ENCODE measurements around the gene HCN3.

DNA sequence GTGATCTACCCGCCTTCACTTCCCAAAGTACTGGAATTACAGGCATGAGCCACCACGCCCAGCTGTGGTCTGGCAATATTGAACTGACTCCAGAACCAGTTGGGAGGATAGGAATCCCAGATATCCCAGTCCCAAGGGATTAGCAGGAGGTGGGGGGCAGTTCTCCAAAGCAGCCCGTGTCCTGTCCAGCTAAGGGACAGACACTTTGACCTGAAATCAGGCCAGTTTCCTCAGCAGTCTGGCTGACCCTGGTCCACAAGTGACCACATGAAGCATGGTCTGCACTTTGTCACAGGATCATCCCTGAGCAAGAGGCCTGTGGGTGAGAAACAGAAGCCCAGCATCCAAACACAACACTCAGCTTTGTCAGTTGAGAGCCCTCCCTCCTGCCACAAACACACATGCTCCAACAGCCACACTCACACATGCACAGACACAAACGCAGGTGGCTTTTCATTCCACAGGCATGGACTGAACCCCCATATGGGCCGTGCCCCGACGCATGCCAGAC, 28.7 kb downstream of the HCN3 start:
- TF ChIP-seq CTCF (IDR thresholded peaks at IDR 0.05): no peak
- no peak for TF ChIP-seq POLR2AphosphoS5 (IDR thresholded peaks at IDR 0.05)
- no peak for TF ChIP-seq POLR2A (IDR thresholded peaks at IDR 0.05)
